Spleen (tissue), 7 donors: ENCODE data around the gene MEI4.

Experiments used
- CTCF ChIP-seq, 11 experiments: fragments of 200-600 bp in 7 of 11; fragments of 450-650 bp in 4 of 11; sonication (generic) in 4 of 11; IDR thresholded peaks in 8 of 11; conservative IDR thresholded peaks in 3 of 11; 1 replicate in 7 of 11; 2 replicates in 4 of 11; pipeline versions ENCODE4 v1.4.0 to v1.8.0; 2016 to 2021; ENCODE audit warnings: antibody characterized with exemption in 11 of 11, inconsistent platforms in 4 of 11, mild to moderate bottlenecking in 1 of 11
- POLR2A ChIP-seq, 3 donors: fragments of 450-650 bp; IDR thresholded peaks; one replicate each; pipeline ENCODE4 v1.5.1; 2017; ENCODE audit warnings: antibody characterized with exemption in 3 of 3, mild to moderate bottlenecking in 1 of 3
- donor health status: DM: no; HTN: no; CAD: no; lungs with moderate emphysema.
- donor health status: DM: no; HTN: no; CAD: no.
- donor health status: DM: no; HTN: no; CAD: no.

GRCh38 chr6:77814119-77814518 is 161.3 kb downstream of the MEI4 start:
- TF ChIP-seq CTCF (IDR thresholded peaks at IDR 0.05 in 8 of 11, conservative IDR thresholded peaks at IDR 0.05 in 3 of 11), result no peak
- TF ChIP-seq POLR2A (IDR thresholded peaks at IDR 0.05), result no peak
